ENCODE data around the gene CDC26.

Gene CDC26
- long read RNA-seq, donor 1, transcript CDC26-201 (4 exons, 872 nt), result major isoform, 33 of 43 reads
- long read RNA-seq, donor 1, partial matches to known transcripts, result 9 of 43 reads
- long read RNA-seq, donor 1, other reads (novel, unspliced or antisense), result 0 of 43 reads
- long read RNA-seq, donor 2, transcript CDC26-201 (4 exons, 872 nt), result major isoform, 31 of 37 reads
- long read RNA-seq, donor 2, partial matches to known transcripts, result 6 of 37 reads
- long read RNA-seq, donor 2, other reads (novel, unspliced or antisense), result 0 of 37 reads
- long read RNA-seq, donor 3, transcript CDC26-201 (4 exons, 872 nt), result major isoform, 26 of 38 reads
- long read RNA-seq, donor 3, partial matches to known transcripts, result 12 of 38 reads
- long read RNA-seq, donor 3, other reads (novel, unspliced or antisense), result 0 of 38 reads
- long read RNA-seq, donor 4, transcript CDC26-201 (4 exons, 872 nt), result major isoform, 20 of 132 reads
- long read RNA-seq, donor 4, partial matches to known transcripts, result 112 of 132 reads
- long read RNA-seq, donor 4, other reads (novel, unspliced or antisense), result 0 of 132 reads
- long read RNA-seq, donor 5, transcript CDC26-201 (4 exons, 872 nt), result major isoform, 40 of 89 reads
- long read RNA-seq, donor 5, partial matches to known transcripts, result 49 of 89 reads
- long read RNA-seq, donor 5, other reads (novel, unspliced or antisense), result 0 of 89 reads
- long read RNA-seq, donor 6, transcript CDC26-201 (4 exons, 872 nt), result major isoform, 33 of 105 reads
- long read RNA-seq, donor 6, partial matches to known transcripts, result 72 of 105 reads
- long read RNA-seq, donor 6, other reads (novel, unspliced or antisense), result 0 of 105 reads
- long read RNA-seq, donor 7, transcript CDC26-201 (4 exons, 872 nt), result major isoform, 53 of 60 reads
- long read RNA-seq, donor 7, partial matches to known transcripts, result 7 of 60 reads
- long read RNA-seq, donor 7, other reads (novel, unspliced or antisense), result 0 of 60 reads
- long read RNA-seq, donor 8, transcript CDC26-201 (4 exons, 872 nt), result major isoform, 29 of 37 reads
- long read RNA-seq, donor 8, partial matches to known transcripts, result 8 of 37 reads
- long read RNA-seq, donor 8, other reads (novel, unspliced or antisense), result 0 of 37 reads

- DNase-seq, result peak; percentile 94
These were observed at the start of gene CDC26, which contains the start of gene PRPF4 for GRCh38 chr9:113275157-113276131. TSS of gene CDC26 (minus strand) at chr9:113275572. CDS start at chr9:113272507, 3,065 bp downstream. TSS of gene PRPF4 (plus strand) at chr9:113275658. CDS start at chr9:113275744, 86 bp downstream.

- DNase-seq, result no peak
These were observed 47.3 kb upstream of the CDC26 start for GRCh38 chr9:113322671-113323070.

GRCh38 chr9:113320051-113320450, 44.7 kb upstream of the CDC26 start:
- DNase-seq, result no peak

- DNase-seq, result no peak
These were observed 43.7 kb upstream of the CDC26 start for GRCh38 chr9:113319054-113319453.

GRCh38 chr9:113317777-113318176, 42.4 kb upstream of the CDC26 start:
- no peak for DNase-seq

- no peak for DNase-seq
These were observed 40.7 kb upstream of the CDC26 start for GRCh38 chr9:113316030-113316429.

- DNase-seq, result no peak
These were observed 39.9 kb upstream of the CDC26 start for GRCh38 chr9:113315231-113315630.

- no peak for DNase-seq
These were observed 37.9 kb upstream of the CDC26 start for GRCh38 chr9:113313261-113313660.

- DNase-seq, result no peak
These were observed 36.6 kb upstream of the CDC26 start for GRCh38 chr9:113311961-113312360.

GRCh38 chr9:113310538-113310937, 35.2 kb upstream of the CDC26 start:
- DNase-seq, result no peak

GRCh38 chr9:113309204-113309813, 33.9 kb upstream of the CDC26 start:
- no peak for DNase-seq

GRCh38 chr9:113307396-113307975, 32.1 kb upstream of the CDC26 start:
- no peak for DNase-seq

GRCh38 chr9:113306566-113306965, 31.2 kb upstream of the CDC26 start:
- DNase-seq, result no peak

- peak; percentile 33 for DNase-seq
These were observed 27.5 kb upstream of the CDC26 start, which contains the start of gene RNF183 for GRCh38 chr9:113302792-113303418. TSS of gene RNF183 (minus strand) at chr9:113303376. CDS start at chr9:113298184, 5,192 bp downstream.

- DNase-seq, result no peak
These were observed 26.2 kb upstream of the CDC26 start for GRCh38 chr9:113301548-113301947.

GRCh38 chr9:113299800-113300292, 24.5 kb upstream of the CDC26 start:
- no peak for DNase-seq

GRCh38 chr9:113298924-113299770, 23.8 kb upstream of the CDC26 start:
- DNase-seq, result no peak

GRCh38 chr9:113298311-113298710, 22.9 kb upstream of the CDC26 start:
- no peak for DNase-seq

All from right kidney (tissue), 9 donors.